Endothelial cell of umbilical vein (primary cell): ENCODE data around the gene HPS3.

ENCODE experiments used
- CTCF ChIP-seq, 2 donors: IDR thresholded peaks; 1 replicate in 1 of 2; 2 replicates in 1 of 2; pipeline ENCODE4 v1.5.1; 2011; ENCODE audit warnings: low read length in 2 of 2, mild to moderate bottlenecking in 2 of 2, moderate library complexity in 2 of 2, control low read depth in 1 of 2, inconsistent platforms in 1 of 2, low read depth in 1 of 2; ENCODE audit not compliant: insufficient read depth in 1 of 2; ENCODE audit errors: extremely low read depth in 1 of 2
- GATA2 ChIP-seq: IDR thresholded peaks from 2 replicates; pipeline ENCODE4 v1.7.0; 2011; ENCODE audit warnings: low read depth, mild to moderate bottlenecking, moderate library complexity, mixed read lengths, low read length; ENCODE audit not compliant: insufficient read length, insufficient read depth
- MAX ChIP-seq: IDR thresholded peaks from 2 replicates; pipeline ENCODE4 v1.6.1; 2011; ENCODE audit not compliant: insufficient read depth, insufficient read length
- POLR2A ChIP-seq: IDR thresholded peaks from 2 replicates; pipeline ENCODE4 v1.6.1; 2012; ENCODE audit warnings: low read depth, mild to moderate bottlenecking, control low read depth, low read length
- POLR2AphosphoS5 ChIP-seq: IDR thresholded peaks from 2 replicates; pipeline ENCODE4 v1.6.1; 2012; ENCODE audit warnings: low read depth, mild to moderate bottlenecking, control low read depth, low read length, moderate library complexity; ENCODE audit not compliant: insufficient read depth

- TF ChIP-seq CTCF (IDR thresholded peaks at IDR 0.05; ENCODE audit: extremely low read depth in 1 of 2, insufficient read depth in 1 of 2, low read depth in 1 of 2, low read length in 2 of 2) (no peak), POLR2A (no peak), POLR2AphosphoS5 (no peak), MAX (no peak), GATA2 (no peak)
These were observed 10.0 kb upstream of the HPS3 start for GRCh38 chr3:149119466-149119865.
